PC-3 (cell line): ENCODE data around the gene SAMMSON. TPM values are rescaled to one million over a fixed set of nuclear protein-coding genes. Genes with fewer than 3 reads are reported as not detected.

Experiments used
- ATAC-seq: fragments of 200-7000 bp; cut with Tn5 transposase; 2 replicates; pipeline ENCODE4 v1.9.1; 2020; ENCODE audit warnings: mild to moderate bottlenecking, moderate library complexity
- BruUV-seq: library from RNA; stranded (reverse); fragments of 400-500 nt; replicated peaks from 2 replicates; lab custom pipeline; 2021; lab: Mats Ljungman, UMichigan
- CTCF ChIA-PET: fragments of 300-600 bp; sonication (Branson Sonifier 250); formaldehyde crosslinking; loops from one replicate; lab custom pipeline; 2022; ENCODE audit warnings: antibody characterized with exemption; lab: Charles Lee
- POLR2A ChIA-PET: fragments of 300-600 bp; sonication (Branson Sonifier 250); formaldehyde crosslinking; loops from one replicate; lab custom pipeline; 2022; ENCODE audit warnings: antibody characterized with exemption; ENCODE audit not compliant: unreplicated experiment; lab: Charles Lee
- DNase-seq: peaks from one replicate; pipeline ENCODE4 v3.0.0-alpha.2; 2015
- H2AFZ ChIP-seq: fragments of 300-600 bp; sonication (generic); 2 replicates; pipeline ENCODE4 v1.6.0; 2016; ENCODE audit warnings: antibody characterized with exemption, low read length
- H3F3A ChIP-seq: fragments of 300-600 bp; sonication (generic); one replicate; pipeline ENCODE4 v1.6.0; 2017; ENCODE audit warnings: antibody characterized with exemption, low read length, control low read depth, mild to moderate bottlenecking; ENCODE audit not compliant: unreplicated experiment
- H3K27ac ChIP-seq: fragments of 300-600 bp; sonication (generic); 2 replicates; pipeline ENCODE4 v1.5.1; 2016; ENCODE audit warnings: mild to moderate bottlenecking, low read length
- H3K27me3 ChIP-seq: fragments of 300-600 bp; sonication (generic); 2 replicates; pipeline ENCODE4 v1.6.1; 2016; ENCODE audit warnings: low read length, mixed read lengths
- H3K36me3 ChIP-seq: fragments of 300-600 bp; sonication (generic); 2 replicates; pipeline ENCODE4 v1.6.1; 2016; ENCODE audit warnings: low read depth, mixed run types, low read length, mixed read lengths
- H3K4me1 ChIP-seq: fragments of 300-600 bp; sonication (generic); 2 replicates; pipeline ENCODE4 v1.5.1; 2016; ENCODE audit warnings: low read length; ENCODE audit not compliant: insufficient read depth
- H3K4me2 ChIP-seq: fragments of 300-600 bp; sonication (generic); 2 replicates; pipeline ENCODE4 v1.6.0; 2016; ENCODE audit warnings: low read length
- H3K4me3 ChIP-seq: fragments of 300-600 bp; sonication (generic); 2 replicates; pipeline ENCODE4 v1.5.1; 2016; ENCODE audit warnings: mild to moderate bottlenecking, low read length, mixed read lengths
- H3K79me2 ChIP-seq: fragments of 300-600 bp; sonication (generic); 2 replicates; pipeline ENCODE4 v1.6.1; 2017; ENCODE audit warnings: low read length, mixed read lengths
- H3K9ac ChIP-seq: fragments of 300-600 bp; sonication (generic); 2 replicates; pipeline ENCODE4 v1.6.0; 2016; ENCODE audit warnings: mild to moderate bottlenecking, low read length
- H3K9me2 ChIP-seq: fragments of 300-600 bp; sonication (generic); replicated peaks from 2 replicates; pipeline ENCODE4 v1.6.1; 2016; ENCODE audit warnings: mixed run types, low read length, mixed read lengths
- H3K9me3 ChIP-seq: fragments of 300-600 bp; sonication (generic); 2 replicates; pipeline ENCODE4 v1.6.1; 2016; ENCODE audit warnings: low read length, mixed read lengths
- H4K20me1 ChIP-seq: fragments of 300-600 bp; sonication (generic); 2 replicates; pipeline ENCODE4 v1.6.1; 2016; ENCODE audit warnings: low read length, mixed read lengths
- CTCF ChIP-seq: fragments of 300-600 bp; sonication (generic); conservative IDR thresholded peaks from 2 replicates; pipeline ENCODE4 v1.5.1; 2017; ENCODE audit warnings: antibody characterized with exemption, low read depth, mild to moderate bottlenecking, low read length
- EZH2 ChIP-seq: fragments of 300-600 bp; sonication (generic); IDR thresholded peaks from one replicate; pipeline ENCODE4 v1.6.1; 2017; ENCODE audit warnings: antibody characterized with exemption, mild to moderate bottlenecking, low read length; ENCODE audit not compliant: unreplicated experiment
- EZH2phosphoT487 ChIP-seq: fragments of 300-600 bp; sonication (generic); IDR thresholded peaks from 2 replicates; pipeline ENCODE4 v1.6.1; 2018; ENCODE audit warnings: mild to moderate bottlenecking, antibody characterized with exemption, low read length, borderline replicate concordance
- intact Hi-C: fragments of 100-400 bp; cut with micrococcal nuclease; formaldehyde crosslinking; loops from 2 replicates; pipeline ENCODE4 v1.9.0; 2023
- total RNA-seq: library from RNA; depleted of rRNA; stranded (reverse); fragments of >200 nt; gene quantifications from 2 replicates; pipeline ENCODE4 v1.2.3, GENCODE V29; 2014

Gene SAMMSON
- total RNA-seq, 1 experiment from 2014 or later = not detected

GRCh38 chr3:69986419-69986818, 13.1 kb upstream of the SAMMSON start:
- no peaks in the 10 kb centered on the region for H3K9me3 ChIP-seq
- H3K79me2 ChIP-seq = no peaks in the 10 kb centered on the region
- H3K4me3 ChIP-seq = no peak overlapping the region
- intact Hi-C loops = no loop called here
- CTCF ChIA-PET = no interaction called here
- no peak for TF ChIP-seq EZH2phosphoT487
- H3K27ac ChIP-seq = no peak overlapping the region
- no peak overlapping the region for H3K4me2 ChIP-seq
- BruUV-seq = no TSS peak
- H4K20me1 ChIP-seq = no peaks in the 10 kb centered on the region
- ATAC-seq (no peak), DNase-seq (no peak)
- H3K4me1 ChIP-seq = no peaks in the 10 kb centered on the region
- H2AFZ ChIP-seq = no peak overlapping the region
- no peaks in the 10 kb centered on the region for H3K9me2 ChIP-seq
- no peaks in the 10 kb centered on the region for H3K27me3 ChIP-seq
- H3F3A ChIP-seq = no peaks in the 10 kb centered on the region
- H3K36me3 ChIP-seq = no peaks in the 10 kb centered on the region
- H3K9ac ChIP-seq = no peak overlapping the region
- POLR2A ChIA-PET = no interaction called here

GRCh38 chr3:69987833-69988232, 11.7 kb upstream of the SAMMSON start:
- H3K4me2 ChIP-seq = no peak overlapping the region
- H3K9ac ChIP-seq = no peak overlapping the region
- no peaks in the 10 kb centered on the region for H4K20me1 ChIP-seq
- no TSS peak for BruUV-seq
- ATAC-seq (no peak), DNase-seq (no peak)
- H3K9me3 ChIP-seq = no peaks in the 10 kb centered on the region
- H3K27me3 ChIP-seq = no peaks in the 10 kb centered on the region
- intact Hi-C loops = no loop called here
- H3K27ac ChIP-seq = no peak overlapping the region
- H3K4me1 ChIP-seq = no peaks in the 10 kb centered on the region
- H3K4me3 ChIP-seq = no peak overlapping the region
- H3K79me2 ChIP-seq = no peaks in the 10 kb centered on the region
- ChIA-PET POLR2A (no interaction called here), CTCF (no interaction called here)
- no peaks in the 10 kb centered on the region for H3K36me3 ChIP-seq
- no peaks in the 10 kb centered on the region for H3K9me2 ChIP-seq
- no peaks in the 10 kb centered on the region for H3F3A ChIP-seq
- H2AFZ ChIP-seq = no peak overlapping the region
- TF ChIP-seq EZH2 (no peak), CTCF (no peak), EZH2phosphoT487 (no peak)

- H3K9me2 ChIP-seq = no peaks in the 10 kb centered on the region
- no peaks in the 10 kb centered on the region for H4K20me1 ChIP-seq
- no peaks in the 10 kb centered on the region for H3F3A ChIP-seq
- H2AFZ ChIP-seq = no peak overlapping the region
- no peak overlapping the region for H3K27ac ChIP-seq
- ChIA-PET POLR2A (no interaction called here), CTCF (no interaction called here)
- no peaks in the 10 kb centered on the region for H3K79me2 ChIP-seq
- no peak overlapping the region for H3K4me3 ChIP-seq
- H3K4me1 ChIP-seq = no peaks in the 10 kb centered on the region
- H3K9ac ChIP-seq = no peak overlapping the region
- ATAC-seq = no peak
- H3K27me3 ChIP-seq = no peaks in the 10 kb centered on the region
- DNase-seq = no peak
- TF ChIP-seq EZH2phosphoT487 = no peak
- TF ChIP-seq CTCF = no peak
- no peak for TF ChIP-seq EZH2
- no TSS peak for BruUV-seq
- intact Hi-C loops = no loop called here
- no peaks in the 10 kb centered on the region for H3K36me3 ChIP-seq
- H3K9me3 ChIP-seq = no peaks in the 10 kb centered on the region
- H3K4me2 ChIP-seq = no peak overlapping the region
Observed at GRCh38 chr3:69993757-69994156, 5.8 kb upstream of the SAMMSON start.
